Glutamatergic neuron (in vitro differentiated cells): ENCODE results near the gene COL16A1. TPM values are rescaled to one million over a fixed set of nuclear protein-coding genes. Genes with fewer than 3 reads are reported as not detected.
A peak's percentile ranks its signal among the peaks of the same experiment; 100 is the strongest.

Experiments
- DNase-seq: peaks from one replicate; pipeline ENCODE4 v3.0.0; 2022
- H3K27ac Mint-ChIP-seq: one replicate; pipeline ENCODE4 v1.8.0; 2020; ENCODE audit warnings: mild to moderate bottlenecking, mixed read lengths, inconsistent platforms; ENCODE audit not compliant: unreplicated experiment
- H3K27me3 Mint-ChIP-seq: one replicate; pipeline ENCODE4 v1.8.0; 2020; ENCODE audit warnings: mild to moderate bottlenecking, moderate library complexity, mixed read lengths, inconsistent platforms; ENCODE audit not compliant: unreplicated experiment
- H3K36me3 Mint-ChIP-seq: one replicate; pipeline ENCODE4 v1.8.0; 2020; ENCODE audit warnings: mild to moderate bottlenecking, mixed read lengths, inconsistent platforms; ENCODE audit not compliant: unreplicated experiment
- H3K4me1 Mint-ChIP-seq: one replicate; pipeline ENCODE4 v1.8.0; 2020; ENCODE audit warnings: mild to moderate bottlenecking, low read depth, mixed read lengths, inconsistent platforms; ENCODE audit not compliant: unreplicated experiment
- H3K4me3 Mint-ChIP-seq: one replicate; pipeline ENCODE4 v1.8.0; 2020; ENCODE audit warnings: mild to moderate bottlenecking, mixed read lengths, inconsistent platforms; ENCODE audit not compliant: unreplicated experiment
- H3K9me3 Mint-ChIP-seq: one replicate; pipeline ENCODE4 v1.8.0; 2020; ENCODE audit warnings: mild to moderate bottlenecking, moderate library complexity, mixed read lengths, inconsistent platforms; ENCODE audit not compliant: unreplicated experiment
- CTCF ChIP-seq: fragments of 200-600 bp; sonication (generic); IDR thresholded peaks from one replicate; pipeline ENCODE4 v1.5.0; 2021; ENCODE audit not compliant: partially characterized antibody, unreplicated experiment
- total RNA-seq: library from RNA; stranded (reverse); fragmentation: NEBNext Ultra II Directional; extraction: Animal tissue kit (Norgen Biotek cat#: 25700); gene quantifications from one replicate; pipeline ENCODE4 v1.2.1, GENCODE V29; 2021; ENCODE audit not compliant: unreplicated experiment

COL16A1 gene
- total RNA-seq, 1 donor from 2014 or later, result 52.2 TPM

GRCh38 chr1:31694069-31694963, 9.5 kb downstream of the COL16A1 start:
- DNase-seq, result no peak
- H3K4me3 Mint-ChIP-seq, result no peak overlapping the region
- H3K36me3 Mint-ChIP-seq, result no peaks in the 10 kb centered on the region
- H3K27ac Mint-ChIP-seq, result peak overlapping the region; percentile 91
- no peak for TF ChIP-seq CTCF
- peaks cover 22% of the 10 kb centered on the region for H3K9me3 Mint-ChIP-seq
- H3K4me1 Mint-ChIP-seq, result peaks cover 28% of the 10 kb centered on the region
- H3K27me3 Mint-ChIP-seq, result peaks cover 9% of the 10 kb centered on the region

DNA sequence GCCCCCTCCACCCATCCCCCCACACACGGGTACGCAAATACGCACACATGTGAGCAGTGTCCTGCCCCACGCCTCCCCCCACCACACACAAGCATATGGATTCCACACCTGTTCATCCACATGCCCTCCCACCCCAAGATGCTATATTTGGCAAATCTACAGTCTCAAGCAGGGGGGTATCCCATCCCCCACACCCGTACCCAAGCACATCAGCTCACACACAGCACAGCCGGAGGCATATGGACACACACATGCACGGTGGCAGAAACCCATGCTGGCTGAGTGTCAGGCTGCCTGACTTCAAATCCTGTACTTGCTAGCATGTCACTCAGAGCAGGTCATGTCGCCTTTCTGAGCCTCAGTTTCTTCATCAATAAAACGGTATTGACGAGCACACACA, 10.6 kb downstream of the COL16A1 start:
- Mint-ChIP-seq H3K36me3 (no peaks in the 10 kb centered on the region), H3K27ac (peak overlapping the region; percentile 91), H3K4me3 (peak overlapping the region; percentile 66), H3K9me3 (peaks cover 19% of the 10 kb centered on the region), H3K4me1 (peaks cover 28% of the 10 kb centered on the region), H3K27me3 (peaks cover 9% of the 10 kb centered on the region)
- DNase-seq, result peak; percentile 62
- no peak for TF ChIP-seq CTCF

- Mint-ChIP-seq H3K4me1 (peaks cover 26% of the 10 kb centered on the region), H3K27me3 (peaks cover 14% of the 10 kb centered on the region), H3K4me3 (no peak overlapping the region), H3K36me3 (no peaks in the 10 kb centered on the region), H3K9me3 (peaks cover 12% of the 10 kb centered on the region), H3K27ac (no peak overlapping the region)
- no peak for DNase-seq
- TF ChIP-seq CTCF, result no peak
These were observed 11.9 kb downstream of the COL16A1 start for GRCh38 chr1:31691951-31692350.

DNA sequence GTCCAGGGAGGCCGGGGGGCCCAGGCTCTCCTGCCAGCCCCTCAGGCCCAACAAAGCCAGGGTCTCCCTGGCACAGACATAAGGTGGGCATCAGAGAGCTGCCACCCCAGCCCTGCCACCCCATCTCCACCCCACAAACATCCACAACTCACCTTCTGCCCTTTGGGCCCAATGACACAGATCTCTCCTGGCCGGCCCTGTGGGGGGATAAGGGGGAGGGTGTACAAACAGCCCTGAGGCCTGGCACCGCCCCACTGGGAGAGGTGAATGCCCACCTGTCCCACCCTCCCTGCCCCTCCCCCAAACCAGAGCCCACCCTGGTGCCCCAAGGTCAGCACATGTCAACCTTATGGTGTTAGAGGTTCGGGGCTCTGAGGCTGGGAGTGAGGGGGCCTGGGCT, 12.4 kb downstream of the COL16A1 start:
- no peak overlapping the region for H3K4me3 Mint-ChIP-seq
- DNase-seq, result no peak
- peaks cover 27% of the 10 kb centered on the region for H3K4me1 Mint-ChIP-seq
- no peak overlapping the region for H3K27ac Mint-ChIP-seq
- H3K36me3 Mint-ChIP-seq, result no peaks in the 10 kb centered on the region
- no peak for TF ChIP-seq CTCF
- peaks cover 14% of the 10 kb centered on the region for H3K27me3 Mint-ChIP-seq
- H3K9me3 Mint-ChIP-seq, result peaks cover 12% of the 10 kb centered on the region

DNA sequence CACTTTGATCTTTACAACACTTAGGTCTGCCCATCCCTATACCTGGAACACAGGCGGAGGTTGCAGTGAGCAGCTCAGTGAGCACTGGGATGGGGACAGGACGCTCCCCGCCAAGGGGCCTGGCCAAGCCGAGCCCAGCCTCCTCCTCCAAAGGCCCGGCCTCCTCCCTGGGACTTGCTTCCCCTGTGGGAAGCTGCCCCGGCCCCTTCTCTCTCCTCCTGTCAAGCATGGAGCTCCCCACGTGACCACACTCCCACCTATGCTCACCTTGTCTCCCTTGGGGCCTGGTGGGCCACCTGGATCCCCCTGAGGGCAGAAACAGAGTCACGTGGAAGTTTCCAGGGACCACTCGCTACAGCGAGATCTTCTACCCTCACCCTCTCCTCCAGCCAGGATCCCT, 12.9 kb downstream of the COL16A1 start:
- Mint-ChIP-seq H3K36me3 (no peaks in the 10 kb centered on the region), H3K4me3 (no peak overlapping the region), H3K9me3 (peaks cover 12% of the 10 kb centered on the region), H3K4me1 (peaks cover 27% of the 10 kb centered on the region), H3K27ac (no peak overlapping the region), H3K27me3 (peaks cover 14% of the 10 kb centered on the region)
- no peak for DNase-seq
- no peak for TF ChIP-seq CTCF
